HG02870 (cell line): Measurements from ENCODE around the gene TMED4.
A peak's percentile ranks its signal among the peaks of the same experiment; 100 is the strongest.

Experiments
- ATAC-seq: cut with Tn5 transposase; IDR thresholded peaks from one replicate; pipeline ENCODE4 v1.9.1; 2021; ENCODE audit warnings: mild to moderate bottlenecking, moderate library complexity; ENCODE audit not compliant: unreplicated experiment

TMED4 gene

GRCh38 chr7:44541028-44541869, 40.8 kb downstream of the TMED4 start, which contains the start of gene NPC1L1:
NPC1L1 (minus strand) TSS chr7:44541330; CDS start chr7:44541259, 71 bp downstream.
- no peak for ATAC-seq

DNA sequence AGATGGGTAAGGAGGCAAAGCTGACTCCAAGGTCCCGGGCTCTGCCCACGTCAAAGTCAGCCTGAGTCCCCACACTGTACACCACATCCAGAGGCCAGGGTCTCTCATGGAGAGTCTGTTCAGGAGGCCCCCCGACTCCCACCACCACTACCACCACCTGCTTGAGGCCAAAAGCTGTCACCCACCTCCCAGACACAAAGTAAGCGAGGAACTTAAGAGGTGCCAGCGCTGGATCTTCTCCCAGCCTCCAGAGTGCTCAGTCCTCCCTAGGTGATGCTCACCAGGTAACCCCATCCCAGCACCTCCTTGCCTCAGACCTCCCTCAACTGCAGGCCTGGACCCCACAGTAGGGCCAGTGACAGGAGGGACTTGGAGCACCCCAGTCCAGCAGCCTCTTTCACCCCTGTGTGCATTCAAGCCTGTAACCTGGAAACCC, 41.4 kb downstream of the TMED4 start:
- no peak for ATAC-seq

DNA sequence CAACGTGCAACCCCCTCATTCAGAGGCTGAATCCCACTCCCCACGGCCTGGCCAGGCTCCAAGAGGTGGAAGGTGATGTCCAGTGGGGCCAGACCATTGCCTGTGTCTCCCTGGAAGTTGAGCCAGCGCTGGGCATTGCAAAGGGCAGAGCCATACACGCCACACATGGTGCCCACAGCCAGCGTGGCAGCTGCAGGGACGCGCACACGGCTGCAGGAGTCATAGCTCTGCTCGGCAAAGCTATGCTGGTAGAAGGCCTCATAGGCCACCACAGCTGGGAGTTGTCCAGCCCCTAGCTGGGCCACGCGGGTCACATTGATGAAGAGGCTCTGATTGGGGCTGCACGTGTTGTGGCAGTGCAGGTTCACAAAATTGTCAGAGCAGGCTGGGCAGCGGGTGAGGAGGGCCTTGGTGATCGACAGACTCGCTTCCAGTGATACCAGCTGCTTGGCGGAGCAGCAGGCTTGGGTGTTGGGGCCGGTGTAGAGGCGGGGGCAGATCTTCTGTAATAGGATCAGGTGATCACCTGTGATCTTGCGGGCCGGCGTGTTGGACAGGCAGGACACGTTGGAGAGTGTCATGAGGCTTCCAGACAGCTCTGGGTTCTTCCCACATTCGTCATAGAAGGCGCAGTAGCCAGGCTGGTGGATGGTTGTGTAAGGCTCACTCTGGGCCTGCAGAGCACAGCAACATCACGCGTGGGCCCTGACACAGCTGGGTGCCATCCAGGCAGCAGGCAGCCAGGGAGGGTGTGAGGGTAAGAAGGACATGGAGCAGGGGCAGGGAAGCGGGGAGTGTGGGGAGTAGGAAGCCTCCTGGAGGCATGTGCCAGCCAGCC, 42.1 kb downstream of the TMED4 start:
- no peak for ATAC-seq

DNA sequence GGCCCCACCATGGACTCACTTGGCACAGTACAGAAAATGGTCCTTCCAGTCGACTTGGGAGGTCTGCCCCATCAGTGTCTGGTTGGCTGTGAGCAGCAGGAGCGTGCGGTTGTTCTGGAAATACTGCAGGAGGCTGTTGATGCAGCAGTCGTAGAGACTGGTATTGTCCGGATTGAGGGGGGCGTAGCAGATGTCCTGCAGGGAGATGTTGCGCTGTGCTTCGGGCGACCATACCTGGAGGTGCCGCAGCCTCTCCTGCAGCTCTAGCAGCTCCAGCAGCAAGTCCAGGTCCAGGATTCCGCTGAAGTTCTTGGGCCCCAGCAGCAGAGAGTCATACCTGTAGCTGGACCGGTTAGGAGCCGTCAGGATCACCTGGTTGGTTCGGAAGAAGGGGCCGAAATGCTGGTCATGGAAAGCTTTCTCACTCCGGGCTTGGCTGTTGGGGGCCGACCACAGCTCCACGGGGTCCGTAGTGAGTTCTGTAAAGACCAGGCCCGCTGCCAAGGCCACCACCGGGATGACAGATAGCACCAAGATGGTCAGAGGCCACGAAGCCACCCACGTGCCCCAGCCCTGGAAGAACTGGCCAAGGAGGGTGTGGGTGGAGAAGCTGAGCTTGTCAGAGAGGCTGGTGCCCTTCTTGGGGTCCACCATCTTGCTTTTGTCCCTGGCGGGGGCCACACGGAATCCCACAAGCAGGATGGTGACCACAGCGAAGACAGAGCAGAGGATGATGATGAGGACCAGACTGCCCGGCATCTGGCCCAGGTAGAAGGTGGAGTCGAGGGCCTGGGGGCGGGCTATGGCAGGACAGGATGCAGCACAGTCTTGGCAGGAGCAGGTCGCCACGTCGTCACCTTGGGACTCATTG, 43.0 kb downstream of the TMED4 start:
- ATAC-seq: no peak

DNA sequence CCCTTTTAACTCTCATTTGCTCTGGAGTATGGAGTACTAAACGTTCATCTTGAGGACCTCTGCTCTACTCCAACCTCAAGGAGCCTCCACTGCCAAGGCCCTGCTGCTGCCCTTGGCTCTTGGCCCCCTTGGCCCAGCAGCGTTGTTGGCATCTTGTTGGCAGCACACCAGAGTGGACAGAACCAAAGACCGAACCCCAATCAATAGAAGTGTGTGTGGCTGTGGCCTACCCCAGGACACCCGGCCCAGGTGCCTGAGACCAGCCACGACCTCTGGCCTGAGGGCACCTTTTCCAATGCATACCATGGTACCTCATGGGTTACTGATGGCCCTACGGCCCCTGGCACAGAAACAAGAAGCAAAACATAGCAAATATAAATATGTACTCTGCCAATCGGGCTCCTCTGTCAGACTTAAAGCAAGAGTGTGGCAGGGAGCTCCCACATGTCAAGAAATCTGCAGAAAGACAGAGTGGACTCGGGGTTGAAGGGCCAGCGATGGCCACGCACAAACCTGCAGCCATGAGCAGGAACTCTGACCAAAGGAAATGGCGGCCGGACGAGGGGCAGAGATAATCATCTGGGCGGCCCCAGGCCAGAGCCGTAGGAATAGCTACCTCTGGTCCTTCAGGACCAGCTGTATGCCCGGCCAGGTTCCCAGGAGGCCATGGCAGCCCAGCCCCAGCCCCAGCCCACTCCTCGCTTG, 43.8 kb downstream of the TMED4 start:
- ATAC-seq: no peak

- ATAC-seq: no peak
Measured at GRCh38 chr7:44537442-44537841, 44.6 kb downstream of the TMED4 start.

GRCh38 chr7:44536090-44536489, 45.9 kb downstream of the TMED4 start:
- ATAC-seq: no peak

DNA sequence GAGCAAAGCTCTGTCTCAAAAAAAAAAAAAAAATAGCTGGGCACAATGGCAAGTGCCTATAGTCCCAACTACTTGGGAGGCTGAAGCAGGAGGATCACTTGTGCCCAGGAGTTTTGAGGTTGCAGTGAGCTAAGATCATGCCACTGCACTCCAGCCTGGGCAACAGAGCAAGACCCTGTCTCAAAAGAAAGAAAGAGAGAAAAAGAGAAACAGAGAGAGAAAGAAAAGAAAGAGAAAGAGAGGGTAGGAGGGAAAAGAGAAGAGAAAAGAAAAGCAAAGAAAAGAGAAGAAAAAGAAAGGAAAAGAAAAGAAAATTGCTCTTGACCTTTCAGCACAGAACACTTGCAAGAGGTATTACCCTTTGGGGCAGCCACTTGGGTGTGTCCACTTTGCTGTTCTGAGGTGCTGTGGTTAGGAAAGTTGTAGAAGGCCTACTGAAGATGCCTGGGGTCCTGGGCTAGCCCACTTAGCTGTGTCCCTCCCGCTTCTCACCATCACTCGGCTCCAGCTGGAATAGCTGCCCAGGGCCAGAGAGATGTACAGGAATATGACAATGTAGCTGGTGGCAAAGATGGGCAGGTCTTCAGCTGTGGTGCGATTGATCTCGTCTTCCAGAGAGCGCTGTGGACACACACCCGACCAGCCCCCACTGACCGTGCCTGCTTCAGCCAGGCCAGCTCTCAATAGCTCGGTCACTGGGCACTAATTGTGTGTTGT, 46.5 kb downstream of the TMED4 start:
- ATAC-seq: no peak

DNA sequence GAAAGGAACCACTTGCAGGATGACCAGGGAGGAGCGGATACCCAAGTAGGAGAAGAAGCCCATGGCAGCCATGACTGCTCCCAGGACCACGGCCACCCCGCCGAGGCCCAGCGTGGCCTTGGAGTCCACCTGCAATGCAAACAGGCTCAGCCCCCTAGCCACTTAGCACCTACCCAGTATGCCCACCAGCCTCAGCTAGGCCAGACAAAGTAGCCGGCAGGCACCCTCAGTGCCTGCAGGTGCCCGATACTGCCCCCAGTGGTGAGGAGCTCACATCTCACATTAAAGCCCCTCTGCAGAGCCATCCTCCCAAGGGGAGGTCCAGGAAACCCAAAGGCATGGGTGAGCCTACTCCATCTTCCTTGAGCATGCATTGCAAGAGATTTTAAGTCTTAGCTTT, 47.5 kb downstream of the TMED4 start:
- peak; percentile 47 for ATAC-seq

DNA sequence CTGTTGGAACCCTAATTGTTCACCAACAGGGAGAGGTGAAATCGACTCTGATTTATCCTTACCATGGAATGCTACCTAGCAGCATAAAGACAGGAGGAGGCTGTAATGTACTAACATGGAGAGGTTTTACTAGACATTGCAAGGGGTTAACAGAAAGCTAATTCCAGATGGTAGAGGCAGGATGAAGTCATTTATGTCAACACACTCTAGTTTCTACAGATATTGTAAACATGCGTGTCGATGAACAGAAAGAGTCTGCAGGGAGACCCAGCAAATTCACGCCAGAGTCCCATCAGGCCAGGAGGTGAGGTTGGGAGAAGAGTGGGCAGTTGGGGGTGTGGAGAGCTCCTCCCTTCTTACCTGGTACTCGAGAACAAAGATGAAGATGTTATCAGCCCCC, 47.9 kb downstream of the TMED4 start:
- no peak for ATAC-seq

- no peak for ATAC-seq
Measured at GRCh38 chr7:44533301-44534055, 48.6 kb downstream of the TMED4 start.

- no peak for ATAC-seq
Measured at GRCh38 chr7:44531421-44532380, 50.3 kb downstream of the TMED4 start.

- ATAC-seq: no peak
Measured at GRCh38 chr7:44530990-44531389, 51.0 kb downstream of the TMED4 start.
